Kidney (tissue), 14 donors: ENCODE results near the gene GAS6. TPM values are rescaled to one million over a fixed set of nuclear protein-coding genes. Genes with fewer than 3 reads are reported as not detected.

Experiments
- DNase-seq, 5 donors: peaks; one replicate each; pipeline ENCODE4 v3.0.0-alpha.2; 2013 to 2020
- FAIRE-seq: peaks from 2 replicates; lab custom pipeline; 2012; peaks lifted over from hg19 to GRCh38; lab: Jason Lieb, UNC
- H3K27ac ChIP-seq, 2 donors: one replicate each; pipeline ENCODE4 v1.7.0; 2013; ENCODE audit warnings: low read depth in 2 of 2, low read length in 2 of 2, inconsistent platforms in 1 of 2
- H3K27me3 ChIP-seq: one replicate; pipeline ENCODE4 v1.7.1; 2013; ENCODE audit warnings: low read length, inconsistent platforms; ENCODE audit not compliant: control insufficient read depth, insufficient read depth
- H3K36me3 ChIP-seq, 3 donors: one replicate each; pipeline versions ENCODE4 v1.7.0 to v1.7.1; 2013; ENCODE audit warnings: low read length in 3 of 3, control low read depth in 1 of 3, inconsistent platforms in 1 of 3; ENCODE audit not compliant: insufficient read depth in 3 of 3, control insufficient read depth in 2 of 3
- H3K4me1 ChIP-seq, 3 donors: one replicate each; pipeline versions ENCODE4 v1.7.0 to v1.7.1; 2013; ENCODE audit warnings: low read length in 3 of 3, inconsistent platforms in 1 of 3, low read depth in 1 of 3; ENCODE audit not compliant: control insufficient read depth in 2 of 3, insufficient read depth in 2 of 3
- H3K4me3 ChIP-seq, 3 donors: one replicate each; pipeline versions ENCODE4 v1.7.0 to v1.8.1; 2013; ENCODE audit warnings: low read length in 3 of 3, control low read depth in 1 of 3, inconsistent platforms in 1 of 3
- H3K9ac ChIP-seq, 3 donors: one replicate each; pipeline versions ENCODE4 v1.7.0 to v1.7.1; 2013; ENCODE audit warnings: low read length in 3 of 3, control low read depth in 1 of 3, inconsistent platforms in 1 of 3
- H3K9me3 ChIP-seq, 3 donors: one replicate each; pipeline versions ENCODE4 v1.7.0 to v1.7.1; 2013; ENCODE audit warnings: low read length in 3 of 3, control low read depth in 1 of 3, inconsistent platforms in 1 of 3; ENCODE audit not compliant: control insufficient read depth in 2 of 3, insufficient read depth in 1 of 3
- CTCF ChIP-seq: IDR thresholded peaks from 3 replicates; pipeline ENCODE4 v1.5.1; 2012; ENCODE audit warnings: mild to moderate bottlenecking, moderate library complexity, borderline replicate concordance; ENCODE audit not compliant: insufficient read depth; ENCODE audit errors: extremely low read depth
- intact Hi-C: fragments of 100-400 bp; cut with DNase I; formaldehyde crosslinking; loops from one replicate; pipeline ENCODE4 v1.11.1; 2022
- polyA plus RNA-seq: library from polyadenylated mRNA; stranded (reverse); fragments of 350-450 nt; fragmentation: Illumina TruSeq; extraction: RNeasy Lipid Tissue Mini Kit (QIAGEN cat#74804); gene quantifications from one replicate; pipeline ENCODE4 v1.2.3, GENCODE V29; 2014; ENCODE audit warnings: low read depth, low replicate concordance; ENCODE audit not compliant: insufficient read depth
- total RNA-seq: library from RNA; stranded (reverse); fragmentation: NEBNext Ultra II Directional; extraction: Animal tissue kit (Norgen Biotek cat#: 25700); gene quantifications from one replicate; pipeline ENCODE4 v1.2.1, GENCODE V29; 2021
- donor health status: control.
- donor health status: control.
- donor health status: control.
- donor health status: control.
- donor health status: control.
- donor health status: DM: yes; HTN: yes; CAD: no.
- donor health status: Normal renal cell carcinoma (clear cell type).

The GAS6 gene
- total and polyA plus RNA-seq, 2 donors from 2014 or later = 83.5 to 135 TPM

- Histone ChIP-seq H3K9me3 (peaks cover 0 to 1% (median 0%) of the 10 kb centered on the region in 3 donors), H3K4me1 (peaks cover 0 to 54% (median 39%) of the 10 kb centered on the region in 3 donors), H3K4me3 (no peak overlapping the region), H3K27me3 (no peaks in the 10 kb centered on the region), H3K36me3 (peaks cover 0 to 5% (median 0%) of the 10 kb centered on the region in 3 donors), H3K27ac (peak overlapping the region; percentile 40 to 76), H3K9ac (no peak overlapping the region)
- intact Hi-C loops = no loop called here
- FAIRE-seq (no peak), DNase-seq (peak in 4 of 5 donors; percentile 13 to 75 (median 52))
- no peak for TF ChIP-seq CTCF
Observed at GRCh38 chr13:113853518-113854237, 10.2 kb downstream of the GAS6 start.

GRCh38 chr13:113852536-113853517 is 11.0 kb downstream of the GAS6 start:
- FAIRE-seq (no peak), DNase-seq (peak in 3 of 5 donors; percentile 8 to 68 (median 38))
- Histone ChIP-seq H3K9me3 (no peaks in the 10 kb centered on the region), H3K9ac (no peak overlapping the region), H3K4me1 (peaks cover 0 to 46% (median 36%) of the 10 kb centered on the region in 3 donors), H3K4me3 (no peak overlapping the region), H3K27me3 (no peaks in the 10 kb centered on the region), H3K27ac (peak overlapping the region; percentile 38 to 68), H3K36me3 (no peaks in the 10 kb centered on the region)
- intact Hi-C loops = no loop called here
- no peak for TF ChIP-seq CTCF

- DNase-seq (peak in 3 of 5 donors; percentile 3 to 61 (median 19)), FAIRE-seq (no peak)
- H3K9ac ChIP-seq = no peak overlapping the region
- H3K4me3 ChIP-seq = no peak overlapping the region
- peak overlapping the region in 1 of 2 donors; percentile 38 for H3K27ac ChIP-seq
- no peaks in the 10 kb centered on the region for H3K36me3 ChIP-seq
- intact Hi-C loops = no loop called here
- no peak for TF ChIP-seq CTCF
- peaks cover 0 to 43% (median 27%) of the 10 kb centered on the region in 3 donors for H3K4me1 ChIP-seq
- no peaks in the 10 kb centered on the region for H3K9me3 ChIP-seq
- H3K27me3 ChIP-seq = no peaks in the 10 kb centered on the region
Observed at GRCh38 chr13:113851826-113852535, 11.9 kb downstream of the GAS6 start.
